Progenitor cell of endocrine pancreas (in vitro differentiated cells): ENCODE results near the gene CEP83. TPM values are rescaled to one million over a fixed set of nuclear protein-coding genes. Genes with fewer than 3 reads are reported as not detected.
"Not testable (repeated sequence)": the region's sequence is repeated elsewhere in the genome, so short reads cannot be mapped to it uniquely, and the experiment has no call there.

Experiments used
- DNase-seq: peaks from one replicate; pipeline ENCODE4 v3.0.0; 2021; ENCODE audit warnings: low spot score; ENCODE audit not compliant: unreplicated experiment
- H3K27ac Mint-ChIP-seq: 2 replicates; pipeline ENCODE4 v1.8.0; 2021; ENCODE audit warnings: mild to moderate bottlenecking, moderate library complexity, mixed read lengths
- H3K27me3 Mint-ChIP-seq: 2 replicates; pipeline ENCODE4 v1.8.0; 2021; ENCODE audit warnings: mixed read lengths
- H3K36me3 Mint-ChIP-seq: 2 replicates; pipeline ENCODE4 v1.8.0; 2022; ENCODE audit warnings: mixed read lengths; ENCODE audit not compliant: insufficient read depth
- H3K4me1 Mint-ChIP-seq: 2 replicates; pipeline ENCODE4 v1.8.0; 2021; ENCODE audit warnings: low read depth, mixed read lengths
- H3K4me3 Mint-ChIP-seq: 2 replicates; pipeline ENCODE4 v1.8.0; 2021; ENCODE audit warnings: low read depth, mild to moderate bottlenecking, moderate library complexity, mixed read lengths
- H3K9me3 Mint-ChIP-seq: 2 replicates; pipeline ENCODE4 v1.8.0; 2021; ENCODE audit warnings: low read depth, mixed read lengths
- total RNA-seq: library from RNA; stranded (reverse); gene quantifications from 2 replicates; pipeline ENCODE4 v1.2.1, GENCODE V29; 2021
- TF ChIP-seq, protein P1 (sequence below): fragments of 200-600 bp; sonication (generic); IDR thresholded peaks from one replicate; pipeline ENCODE4 v1.5.0; 2021; ENCODE audit warnings: antibody characterized with exemption, mild to moderate bottlenecking; ENCODE audit not compliant: unreplicated experiment

The CEP83 gene
- total RNA-seq, 1 donor from 2014 or later = 38.6 TPM

DNA sequence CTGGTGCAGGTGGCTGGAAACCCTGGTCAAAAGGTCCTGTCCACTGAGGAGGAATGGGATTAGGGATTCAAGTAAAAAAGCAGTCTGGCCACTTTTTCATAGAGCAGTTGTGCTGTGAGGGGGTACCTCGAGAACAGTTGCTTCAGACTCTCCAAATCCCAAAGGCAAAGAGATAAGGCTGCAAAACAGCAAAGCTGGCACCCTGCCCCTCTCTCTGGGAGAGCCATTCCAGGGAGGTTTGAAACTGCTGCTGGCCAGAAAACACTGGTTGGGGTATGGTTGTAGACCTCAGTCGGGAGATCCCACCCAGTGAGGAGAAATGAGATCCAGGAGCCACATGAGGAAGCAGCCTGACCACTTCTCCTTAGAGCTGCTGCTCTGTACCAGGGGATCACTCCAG, 137.3 kb downstream of the CEP83 start:
- H3K4me3 Mint-ChIP-seq = no peak overlapping the region
- H3K36me3 Mint-ChIP-seq = peaks cover 63% of the 10 kb centered on the region
- peaks cover 50% of the 10 kb centered on the region for H3K9me3 Mint-ChIP-seq
- TF ChIP-seq, protein P1, sequence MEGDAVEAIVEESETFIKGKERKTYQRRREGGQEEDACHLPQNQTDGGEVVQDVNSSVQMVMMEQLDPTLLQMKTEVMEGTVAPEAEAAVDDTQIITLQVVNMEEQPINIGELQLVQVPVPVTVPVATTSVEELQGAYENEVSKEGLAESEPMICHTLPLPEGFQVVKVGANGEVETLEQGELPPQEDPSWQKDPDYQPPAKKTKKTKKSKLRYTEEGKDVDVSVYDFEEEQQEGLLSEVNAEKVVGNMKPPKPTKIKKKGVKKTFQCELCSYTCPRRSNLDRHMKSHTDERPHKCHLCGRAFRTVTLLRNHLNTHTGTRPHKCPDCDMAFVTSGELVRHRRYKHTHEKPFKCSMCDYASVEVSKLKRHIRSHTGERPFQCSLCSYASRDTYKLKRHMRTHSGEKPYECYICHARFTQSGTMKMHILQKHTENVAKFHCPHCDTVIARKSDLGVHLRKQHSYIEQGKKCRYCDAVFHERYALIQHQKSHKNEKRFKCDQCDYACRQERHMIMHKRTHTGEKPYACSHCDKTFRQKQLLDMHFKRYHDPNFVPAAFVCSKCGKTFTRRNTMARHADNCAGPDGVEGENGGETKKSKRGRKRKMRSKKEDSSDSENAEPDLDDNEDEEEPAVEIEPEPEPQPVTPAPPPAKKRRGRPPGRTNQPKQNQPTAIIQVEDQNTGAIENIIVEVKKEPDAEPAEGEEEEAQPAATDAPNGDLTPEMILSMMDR = no peak
- H3K27me3 Mint-ChIP-seq = no peaks in the 10 kb centered on the region
- H3K27ac Mint-ChIP-seq = no peak overlapping the region
- no peak for DNase-seq
- no peaks in the 10 kb centered on the region for H3K4me1 Mint-ChIP-seq

DNA sequence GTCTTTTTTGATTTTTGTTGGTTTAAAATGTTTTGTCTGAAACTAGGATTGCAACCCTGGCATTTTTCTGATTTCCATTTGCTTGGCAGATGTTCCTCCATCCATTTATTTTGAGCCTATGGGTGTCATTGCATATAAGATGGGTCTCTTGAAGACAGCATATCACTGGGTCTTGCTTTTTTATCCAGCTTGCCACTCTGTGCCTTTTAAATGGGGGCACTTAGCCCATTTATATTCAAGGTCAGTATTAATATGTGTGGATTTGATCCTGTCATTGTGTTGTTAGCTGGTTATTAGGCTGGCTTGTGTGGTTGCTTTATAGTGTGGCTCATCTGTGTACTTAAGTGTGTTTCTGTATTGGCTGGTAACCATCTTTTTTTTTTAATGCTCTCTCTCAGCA, 139.6 kb downstream of the CEP83 start:
- Mint-ChIP-seq H3K9me3 (peaks cover 53% of the 10 kb centered on the region), H3K36me3 (peaks cover 62% of the 10 kb centered on the region), H3K4me1 (no peaks in the 10 kb centered on the region), H3K27ac (no peak overlapping the region), H3K27me3 (no peaks in the 10 kb centered on the region), H3K4me3 (no peak overlapping the region)
- DNase-seq = no peak
- TF ChIP-seq, protein P1 = no peak

DNA sequence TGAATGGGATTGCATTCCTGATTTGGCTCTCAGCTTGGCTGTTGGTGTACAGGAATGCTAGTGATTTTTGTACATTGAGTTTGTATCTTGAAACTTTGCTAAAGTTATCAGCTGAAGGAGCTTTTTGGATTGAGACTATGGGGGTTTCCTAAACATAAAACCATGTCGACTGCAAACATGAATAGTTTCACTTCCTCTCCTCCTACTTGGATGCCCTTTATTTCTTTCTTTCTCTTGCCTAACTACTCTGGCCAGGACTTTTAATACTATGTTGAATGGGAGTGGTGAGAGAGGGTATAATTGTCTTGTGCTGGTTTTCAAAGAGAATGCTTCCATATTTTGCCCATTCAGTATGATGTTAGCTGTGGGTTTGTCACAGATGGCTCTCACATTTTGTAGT, 141.5 kb downstream of the CEP83 start:
- H3K27ac Mint-ChIP-seq = no peak overlapping the region
- H3K27me3 Mint-ChIP-seq = no peaks in the 10 kb centered on the region
- TF ChIP-seq, protein P1 = no peak
- no peak for DNase-seq
- no peaks in the 10 kb centered on the region for H3K4me1 Mint-ChIP-seq
- H3K9me3 Mint-ChIP-seq = peaks cover 44% of the 10 kb centered on the region
- peaks cover 48% of the 10 kb centered on the region for H3K36me3 Mint-ChIP-seq
- H3K4me3 Mint-ChIP-seq = no peak overlapping the region

DNA sequence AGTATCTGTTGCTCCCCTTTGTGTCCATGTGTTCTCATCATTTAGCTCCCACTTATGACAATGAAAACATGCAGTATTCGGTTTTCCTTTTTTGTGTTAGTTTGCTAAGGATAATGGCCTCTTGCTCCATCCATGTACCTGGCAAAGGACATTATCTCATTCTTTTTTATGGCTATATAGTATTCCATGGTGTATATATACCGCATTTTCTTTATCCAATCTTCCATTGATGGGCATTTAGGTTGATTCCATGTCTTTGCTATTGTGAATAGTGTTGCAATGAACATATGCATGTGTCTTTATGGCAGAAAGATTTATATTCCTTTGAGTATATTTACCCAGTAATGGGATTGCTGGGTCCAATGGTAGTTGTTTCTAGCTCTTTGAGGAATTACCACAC, 143.1 kb downstream of the CEP83 start:
- not testable (repeated sequence) for H3K27ac Mint-ChIP-seq, H3K27me3 Mint-ChIP-seq, H3K4me3 Mint-ChIP-seq, DNase-seq, H3K4me1 Mint-ChIP-seq
- Mint-ChIP-seq H3K36me3 (peaks cover 45% of the 10 kb centered on the region), H3K9me3 (peaks cover 42% of the 10 kb centered on the region)

- Mint-ChIP-seq H3K4me3 (no peak overlapping the region), H3K27me3 (no peaks in the 10 kb centered on the region), H3K27ac (no peak overlapping the region), H3K36me3 (peaks cover 16% of the 10 kb centered on the region), H3K9me3 (peaks cover 3% of the 10 kb centered on the region), H3K4me1 (no peaks in the 10 kb centered on the region)
- TF ChIP-seq, protein P1 = no peak
- no peak for DNase-seq
Measured at GRCh38 chr12:94312378-94312777, 147.3 kb downstream of the CEP83 start.

DNA sequence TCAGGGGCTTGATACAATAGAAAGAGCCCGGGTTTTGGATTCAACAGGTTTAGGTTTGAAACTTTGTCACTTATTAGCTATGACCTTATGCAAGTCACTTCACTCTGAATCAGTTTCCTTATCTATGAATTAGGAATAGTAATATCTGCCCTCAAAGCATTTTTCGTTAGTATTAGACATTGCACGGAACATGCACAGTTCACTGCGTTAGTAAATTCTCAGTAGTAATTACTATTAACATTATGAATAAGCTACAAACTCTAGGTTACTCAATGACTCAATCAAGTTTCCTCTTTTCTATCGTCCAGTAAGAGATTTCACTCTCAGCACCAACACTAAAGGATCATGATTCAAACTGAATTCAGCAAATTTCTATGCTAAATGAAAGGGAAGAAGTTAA, 150.3 kb downstream of the CEP83 start:
- no peaks in the 10 kb centered on the region for H3K27me3 Mint-ChIP-seq
- peaks cover 5% of the 10 kb centered on the region for H3K4me1 Mint-ChIP-seq
- TF ChIP-seq, protein P1 = no peak
- peaks cover 14% of the 10 kb centered on the region for H3K36me3 Mint-ChIP-seq
- no peak for DNase-seq
- H3K27ac Mint-ChIP-seq = no peak overlapping the region
- H3K9me3 Mint-ChIP-seq = no peaks in the 10 kb centered on the region
- no peak overlapping the region for H3K4me3 Mint-ChIP-seq
